Erythroblast (primary cell): Measurements from ENCODE around the gene PAM16.

Experiments
- GATA1 ChIP-seq: IDR thresholded peaks from 2 replicates; pipeline ENCODE4 v1.6.1; 2011; ENCODE audit warnings: low read depth, mild to moderate bottlenecking, control low read depth, low read length, moderate library complexity
- POLR2A ChIP-seq: IDR thresholded peaks from 2 replicates; pipeline ENCODE4 v1.6.1; 2011; ENCODE audit warnings: mild to moderate bottlenecking, low read length

- no peak for TF ChIP-seq POLR2A
- TF ChIP-seq GATA1: no peak
Measured at GRCh38 chr16:4318967-4319366, 32.2 kb downstream of the PAM16 start.
